Chondrocyte (in vitro differentiated cells): Measurements from ENCODE around the gene MAP7D3. TPM values are rescaled to one million over a fixed set of nuclear protein-coding genes. Genes with fewer than 3 reads are reported as not detected.

Source experiments
- DNase-seq: peaks from one replicate; pipeline ENCODE4 v3.0.0; 2021; ENCODE audit warnings: mixed read lengths, low spot score
- H3K27ac Mint-ChIP-seq: one replicate; pipeline ENCODE4 v1.8.0; 2021; ENCODE audit warnings: mild to moderate bottlenecking, moderate library complexity, mixed read lengths; ENCODE audit not compliant: unreplicated experiment
- H3K27me3 Mint-ChIP-seq: 2 replicates; pipeline ENCODE4 v1.8.0; 2021; ENCODE audit warnings: low read depth, mixed read lengths
- H3K36me3 Mint-ChIP-seq: 2 replicates; pipeline ENCODE4 v1.8.0; 2021; ENCODE audit warnings: low read depth, mixed read lengths
- H3K4me1 Mint-ChIP-seq: 2 replicates; pipeline ENCODE4 v1.8.0; 2021; ENCODE audit warnings: low read depth, mild to moderate bottlenecking, mixed read lengths
- H3K4me3 Mint-ChIP-seq: one replicate; pipeline ENCODE4 v1.8.0; 2021; ENCODE audit warnings: mild to moderate bottlenecking, moderate library complexity, mixed read lengths; ENCODE audit not compliant: unreplicated experiment
- H3K9me3 Mint-ChIP-seq: 2 replicates; pipeline ENCODE4 v1.8.0; 2021; ENCODE audit warnings: low read depth, mixed read lengths
- total RNA-seq: library from RNA; stranded (reverse); gene quantifications from 3 replicates; pipeline ENCODE4 v1.2.1, GENCODE V29; 2021
- TF ChIP-seq, protein P1 (sequence below): fragments of 200-600 bp; sonication (generic); IDR thresholded peaks from 2 replicates; pipeline ENCODE4 v1.5.0; 2021; ENCODE audit warnings: antibody characterized with exemption, mild to moderate bottlenecking, moderate library complexity

Gene MAP7D3
- total RNA-seq, 1 donor from 2014 or later, result 48.2 TPM

- Mint-ChIP-seq H3K36me3 (peaks cover 21% of the 10 kb centered on the region), H3K4me1 (peaks cover 80% of the 10 kb centered on the region), H3K4me3 (no peak overlapping the region), H3K27ac (peak overlapping the region; percentile 15), H3K9me3 (no peaks in the 10 kb centered on the region), H3K27me3 (no peaks in the 10 kb centered on the region)
- TF ChIP-seq, protein P1, sequence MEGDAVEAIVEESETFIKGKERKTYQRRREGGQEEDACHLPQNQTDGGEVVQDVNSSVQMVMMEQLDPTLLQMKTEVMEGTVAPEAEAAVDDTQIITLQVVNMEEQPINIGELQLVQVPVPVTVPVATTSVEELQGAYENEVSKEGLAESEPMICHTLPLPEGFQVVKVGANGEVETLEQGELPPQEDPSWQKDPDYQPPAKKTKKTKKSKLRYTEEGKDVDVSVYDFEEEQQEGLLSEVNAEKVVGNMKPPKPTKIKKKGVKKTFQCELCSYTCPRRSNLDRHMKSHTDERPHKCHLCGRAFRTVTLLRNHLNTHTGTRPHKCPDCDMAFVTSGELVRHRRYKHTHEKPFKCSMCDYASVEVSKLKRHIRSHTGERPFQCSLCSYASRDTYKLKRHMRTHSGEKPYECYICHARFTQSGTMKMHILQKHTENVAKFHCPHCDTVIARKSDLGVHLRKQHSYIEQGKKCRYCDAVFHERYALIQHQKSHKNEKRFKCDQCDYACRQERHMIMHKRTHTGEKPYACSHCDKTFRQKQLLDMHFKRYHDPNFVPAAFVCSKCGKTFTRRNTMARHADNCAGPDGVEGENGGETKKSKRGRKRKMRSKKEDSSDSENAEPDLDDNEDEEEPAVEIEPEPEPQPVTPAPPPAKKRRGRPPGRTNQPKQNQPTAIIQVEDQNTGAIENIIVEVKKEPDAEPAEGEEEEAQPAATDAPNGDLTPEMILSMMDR, result no peak
- DNase-seq, result no peak
These were observed 40.4 kb downstream of the MAP7D3 start for GRCh38 chrX:136210806-136211205.

DNA sequence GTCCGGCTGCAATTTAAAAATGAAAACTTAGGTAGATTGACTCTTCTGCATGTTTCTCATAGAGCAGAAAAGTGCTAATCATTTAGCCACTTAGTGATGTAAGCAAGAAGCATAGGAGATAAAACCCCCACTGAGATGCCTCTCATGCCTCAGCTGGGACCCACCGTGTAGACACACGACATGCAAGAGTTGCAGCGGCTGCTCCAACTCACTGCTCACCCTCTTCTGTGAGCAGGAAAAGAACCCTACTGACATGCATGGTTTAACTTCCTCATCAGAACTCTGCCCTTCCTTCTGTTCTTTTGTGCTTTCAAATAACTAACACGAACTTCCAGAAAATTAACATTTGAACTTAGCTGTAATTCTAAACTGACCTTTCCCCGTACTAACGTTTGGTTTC, 41.0 kb downstream of the MAP7D3 start:
- peaks cover 80% of the 10 kb centered on the region for H3K4me1 Mint-ChIP-seq
- H3K27ac Mint-ChIP-seq, result peak overlapping the region; percentile 91
- no peak for DNase-seq
- no peak overlapping the region for H3K4me3 Mint-ChIP-seq
- TF ChIP-seq, protein P1, result no peak
- no peaks in the 10 kb centered on the region for H3K27me3 Mint-ChIP-seq
- no peaks in the 10 kb centered on the region for H3K9me3 Mint-ChIP-seq
- H3K36me3 Mint-ChIP-seq, result peaks cover 21% of the 10 kb centered on the region

- Mint-ChIP-seq H3K4me1 (peaks cover 80% of the 10 kb centered on the region), H3K27me3 (no peaks in the 10 kb centered on the region), H3K4me3 (no peak overlapping the region), H3K27ac (peak overlapping the region; percentile 91), H3K36me3 (peaks cover 21% of the 10 kb centered on the region), H3K9me3 (no peaks in the 10 kb centered on the region)
- TF ChIP-seq, protein P1, result no peak
- no peak for DNase-seq
These were observed 41.4 kb downstream of the MAP7D3 start for GRCh38 chrX:136209751-136210150.

DNA sequence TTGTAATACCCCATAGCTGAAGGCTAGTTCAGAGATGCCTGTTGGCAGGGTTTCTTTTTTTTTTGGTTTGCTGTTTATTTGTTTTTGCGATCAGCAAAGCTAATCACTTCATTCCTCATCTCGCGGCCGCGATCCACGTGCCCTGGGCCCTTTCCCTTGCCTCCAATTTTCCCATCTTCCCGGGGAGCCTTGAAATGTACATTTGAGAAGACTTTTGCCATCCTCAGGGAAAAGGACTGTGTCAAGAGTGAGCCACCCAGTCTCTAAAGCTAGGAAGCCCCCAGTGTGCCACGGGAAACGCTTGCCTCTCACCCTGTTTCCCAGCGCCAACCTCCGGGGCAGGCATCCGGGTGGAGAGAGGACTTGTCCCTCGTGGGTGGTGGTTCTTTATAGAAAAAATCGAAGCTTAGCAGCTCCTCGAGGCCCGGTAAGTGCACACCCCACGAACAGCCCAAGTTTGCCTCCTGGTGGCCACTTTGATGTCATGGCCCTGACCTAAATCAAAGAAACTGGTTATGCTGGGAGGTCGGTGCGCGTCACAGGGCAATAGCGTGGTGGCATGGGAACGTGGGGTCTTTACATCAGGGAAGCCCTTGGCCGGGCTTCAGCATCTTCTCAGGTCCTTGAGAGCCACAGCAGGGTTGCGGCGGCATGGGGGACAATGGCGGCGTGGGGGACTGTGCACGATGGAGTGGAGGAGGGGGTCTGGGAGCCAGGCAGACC, 42.0 kb downstream of the MAP7D3 start:
- TF ChIP-seq, protein P1, result peak; percentile 77
- H3K27me3 Mint-ChIP-seq, result no peaks in the 10 kb centered on the region
- peak overlapping the region; percentile 91 for H3K27ac Mint-ChIP-seq
- H3K4me1 Mint-ChIP-seq, result peaks cover 79% of the 10 kb centered on the region
- no peaks in the 10 kb centered on the region for H3K9me3 Mint-ChIP-seq
- peaks cover 21% of the 10 kb centered on the region for H3K36me3 Mint-ChIP-seq
- DNase-seq, result no peak
- peak overlapping the region; percentile 3 for H3K4me3 Mint-ChIP-seq

DNA sequence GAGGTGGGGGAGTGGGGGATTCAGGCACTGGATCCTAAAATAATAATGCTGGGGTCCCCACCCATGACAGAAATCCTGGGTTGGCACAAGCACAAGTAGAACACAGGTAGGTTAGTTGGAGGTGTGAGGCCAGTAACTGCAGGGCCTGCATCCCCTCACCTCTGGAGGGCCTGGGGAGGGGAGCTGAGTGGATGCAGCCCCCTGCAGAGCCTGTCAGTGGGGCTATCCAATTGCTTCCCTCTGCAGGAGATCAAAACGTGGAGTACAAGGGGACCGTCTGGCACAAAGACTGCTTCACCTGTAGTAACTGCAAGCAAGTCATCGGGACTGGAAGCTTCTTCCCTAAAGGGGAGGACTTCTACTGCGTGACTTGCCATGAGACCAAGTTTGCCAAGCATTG, 43.7 kb downstream of the MAP7D3 start:
- H3K27ac Mint-ChIP-seq, result no peak overlapping the region
- no peaks in the 10 kb centered on the region for H3K9me3 Mint-ChIP-seq
- H3K4me1 Mint-ChIP-seq, result peaks cover 78% of the 10 kb centered on the region
- peaks cover 20% of the 10 kb centered on the region for H3K36me3 Mint-ChIP-seq
- TF ChIP-seq, protein P1, result no peak
- no peak for DNase-seq
- H3K4me3 Mint-ChIP-seq, result no peak overlapping the region
- H3K27me3 Mint-ChIP-seq, result no peaks in the 10 kb centered on the region
